Ecto neural progenitor cell (in vitro differentiated cells): ENCODE results near the gene GCSH.
A peak's percentile ranks its signal among the peaks of the same experiment; 100 is the strongest.

Source experiments
- DNase-seq: peaks from one replicate; pipeline ENCODE4 v3.0.0-alpha.2; 2018; ENCODE audit warnings: low spot score

The GCSH gene

GRCh38 chr16:81101702-81102101, 5.5 kb upstream of the GCSH start:
- no peak for DNase-seq

GRCh38 chr16:81099958-81100357, 3.8 kb upstream of the GCSH start:
- DNase-seq, result no peak

- no peak for DNase-seq
These were observed 1.0 kb upstream of the GCSH start for GRCh38 chr16:81097230-81097629.

GRCh38 chr16:81096715-81097208, 567 bp upstream of the GCSH start:
- DNase-seq, result no peak

GRCh38 chr16:81095653-81095952, 592 bp downstream of the GCSH start:
- DNase-seq, result no peak

- DNase-seq, result no peak
These were observed 1.4 kb downstream of the GCSH start for GRCh38 chr16:81094771-81095251.

- DNase-seq, result no peak
These were observed 7.4 kb downstream of the GCSH start for GRCh38 chr16:81088836-81089235.

DNA sequence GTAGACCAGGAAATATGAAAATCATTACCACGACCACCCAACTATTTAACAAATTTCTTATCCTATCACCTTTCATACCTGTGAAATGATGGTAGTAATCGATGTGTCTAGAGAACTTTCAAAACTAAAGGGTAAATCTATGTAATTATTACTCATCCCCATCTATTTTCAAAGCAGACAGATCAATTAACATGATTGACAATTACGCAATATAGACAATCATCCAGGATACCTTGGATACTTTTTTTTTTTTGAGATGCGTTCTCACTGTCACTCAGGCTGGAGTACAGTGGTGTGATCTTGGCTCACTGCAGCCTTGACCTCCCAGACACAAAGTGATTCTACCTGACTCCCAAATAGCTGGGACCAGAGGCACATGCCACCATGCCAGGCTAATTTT, 15.2 kb downstream of the GCSH start:
- DNase-seq, result no peak

GRCh38 chr16:81080233-81080632, 16.0 kb downstream of the GCSH start:
- DNase-seq, result no peak

DNA sequence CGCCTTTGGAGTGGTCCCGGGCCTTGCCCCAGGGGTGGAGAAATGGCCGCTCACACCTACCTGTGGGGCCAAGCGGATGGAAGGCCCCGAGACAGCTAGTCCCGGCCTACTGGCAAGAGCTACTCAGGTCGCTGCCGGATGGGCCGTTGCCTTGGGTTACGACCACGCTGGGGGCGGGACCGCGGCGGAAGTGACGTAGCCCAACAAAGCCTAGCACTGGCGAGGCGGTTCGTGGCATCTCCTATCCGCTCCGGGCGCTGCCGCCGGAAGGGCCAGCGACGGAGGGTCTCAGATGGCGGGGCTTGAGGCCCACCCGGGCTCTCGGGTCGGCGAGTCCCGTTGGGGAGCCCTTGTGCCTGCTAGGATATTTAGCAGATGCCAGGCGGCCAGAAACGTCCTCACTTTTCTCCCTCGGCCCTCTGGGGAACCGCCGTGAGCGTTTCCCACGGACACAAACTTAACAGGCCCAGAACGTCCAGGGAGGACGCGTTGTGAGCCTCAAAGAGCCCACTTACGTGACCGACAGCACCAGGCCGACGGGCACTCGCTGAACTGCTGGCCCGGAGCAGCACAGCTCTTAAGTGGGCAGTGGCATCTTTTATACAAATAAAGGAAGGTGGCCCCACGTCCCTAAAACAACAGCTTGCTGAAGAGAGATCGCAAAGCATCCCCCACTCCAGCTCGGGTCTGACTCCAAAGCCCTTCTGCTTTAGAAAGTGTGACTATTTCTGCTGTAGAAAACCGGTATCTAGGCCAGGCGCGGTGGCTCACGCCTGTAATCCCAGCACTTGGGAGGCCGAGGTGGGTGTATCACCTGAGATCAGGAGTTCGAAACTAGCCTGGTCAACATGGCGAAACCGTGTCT, 18.9 kb downstream of the GCSH start, which contains the start of gene C16orf46:
C16orf46 (minus strand) TSS at position 163 of the 865 bp plus-strand sequence. CDS start 13,283 bp downstream, outside the sequence.
- DNase-seq, result peak; percentile 99

GRCh38 chr16:81076566-81077075, 19.6 kb downstream of the GCSH start:
- DNase-seq, result peak; percentile 88

- no peak for DNase-seq
These were observed 22.4 kb downstream of the GCSH start for GRCh38 chr16:81073560-81074330.

DNA sequence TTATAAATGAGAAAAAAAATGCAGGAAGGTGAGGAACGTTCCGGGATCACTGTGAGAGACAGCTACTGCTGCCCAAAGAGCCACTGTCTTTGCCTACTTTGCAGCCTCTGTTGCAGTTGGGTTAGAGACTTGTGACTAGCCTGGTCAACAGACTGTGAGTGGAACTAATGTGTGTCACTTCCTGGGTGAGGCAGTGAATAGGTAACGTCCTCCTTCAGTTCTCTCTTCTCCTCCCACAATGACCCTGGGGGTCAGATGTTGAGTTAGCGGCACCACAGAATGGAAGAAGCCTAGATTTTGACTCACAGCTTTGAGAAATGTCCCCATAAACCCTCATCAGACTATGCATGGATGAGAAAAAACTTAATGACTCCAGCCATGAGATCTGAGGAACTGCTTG, 24.4 kb downstream of the GCSH start:
- DNase-seq, result no peak

DNA sequence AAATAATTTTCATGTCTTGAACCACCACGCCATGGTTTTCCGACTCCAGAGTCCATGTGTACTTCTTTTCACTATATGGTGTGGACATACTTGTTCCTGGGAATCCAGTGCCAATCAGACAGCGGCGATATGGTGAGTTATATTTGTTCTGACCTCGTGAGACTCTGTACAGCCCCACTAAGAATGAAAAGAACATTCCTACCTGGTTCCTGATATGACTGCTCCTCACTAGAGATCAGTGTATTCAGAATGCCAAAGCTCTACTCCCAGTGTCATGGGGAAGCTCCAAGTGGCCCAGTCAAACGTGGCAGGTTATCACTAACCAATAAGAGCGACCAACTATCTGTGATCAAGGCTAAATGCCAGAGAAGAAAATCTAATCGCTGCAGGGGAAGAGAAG, 25.2 kb downstream of the GCSH start:
- DNase-seq, result no peak

DNA sequence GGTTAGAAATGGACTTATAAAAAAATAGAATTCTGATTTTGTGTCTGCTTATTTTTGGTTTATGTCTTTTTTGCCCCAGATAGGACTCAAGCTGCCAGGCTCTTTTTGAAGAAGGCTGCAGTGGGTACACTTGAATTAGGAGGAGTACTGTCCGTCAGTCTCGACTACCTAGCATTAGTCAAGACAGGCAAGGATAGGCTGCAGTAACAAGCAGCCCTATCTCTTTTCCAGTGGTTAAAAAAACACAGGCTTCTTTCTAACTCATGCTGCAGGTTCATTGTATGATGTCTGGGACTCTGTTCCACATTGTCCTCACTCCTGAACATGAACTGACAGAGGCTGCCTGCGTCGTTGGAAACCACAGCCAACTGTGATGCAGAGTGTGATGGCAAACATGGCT, 27.1 kb downstream of the GCSH start:
- no peak for DNase-seq

GRCh38 chr16:81067166-81067565, 29.0 kb downstream of the GCSH start:
- no peak for DNase-seq

GRCh38 chr16:81066681-81067080, 29.5 kb downstream of the GCSH start:
- no peak for DNase-seq

- no peak for DNase-seq
These were observed 34.2 kb downstream of the GCSH start for GRCh38 chr16:81061871-81062608.

DNA sequence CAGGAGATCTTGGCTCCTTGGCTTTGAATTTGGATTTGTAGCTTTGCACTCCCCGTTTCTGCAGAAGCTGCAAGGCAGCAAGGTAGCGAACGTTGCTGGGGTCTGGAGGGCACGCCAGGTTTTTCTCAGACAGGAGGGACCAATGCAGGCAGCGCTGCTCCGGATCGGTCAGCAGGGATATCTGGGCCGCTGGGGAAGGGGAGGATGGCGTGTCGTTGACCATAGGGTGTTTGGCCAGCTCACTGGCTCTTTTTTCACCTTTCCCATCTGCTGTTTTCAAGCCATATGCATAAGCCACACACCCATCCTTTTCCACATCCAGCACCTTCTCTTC, 34.9 kb downstream of the GCSH start:
- no peak for DNase-seq

- DNase-seq, result no peak
These were observed 35.5 kb downstream of the GCSH start for GRCh38 chr16:81060576-81061306.

DNA sequence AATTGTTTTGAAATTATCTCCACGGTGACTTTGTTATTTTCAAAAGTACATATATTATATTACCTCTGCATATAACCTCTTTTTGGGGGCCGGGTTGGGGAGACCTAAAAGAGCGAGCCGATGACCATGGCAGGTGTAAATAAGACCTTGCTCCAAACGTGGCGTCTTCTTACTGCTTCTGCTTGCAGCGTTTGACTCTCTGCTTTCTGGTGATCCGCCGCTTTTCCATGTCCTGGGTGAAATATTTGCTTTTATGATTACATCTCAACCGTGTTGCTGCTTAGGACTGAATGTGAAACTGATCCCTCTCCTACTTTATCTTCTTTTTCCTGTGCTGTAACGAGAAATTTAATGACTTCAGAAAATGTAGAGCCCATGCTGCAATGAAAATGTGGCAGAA, 42.4 kb downstream of the GCSH start:
- DNase-seq, result no peak

- no peak for DNase-seq
These were observed 53.4 kb downstream of the GCSH start for GRCh38 chr16:81042821-81043220.
